Activated CD4-positive, alpha-beta T cell treated with anti-CD3 and anti-CD28 coated beads, Interleukin-2, amount 50 U/mL, for 16 hours (primary cell): Measurements from ENCODE around the gene IFITM5.
"Not testable (repeated sequence)": the region's sequence is repeated elsewhere in the genome, so short reads cannot be mapped to it uniquely, and the experiment has no call there.

ENCODE experiments used
- DNase-seq: peaks from one replicate; pipeline ENCODE4 v3.0.0-alpha.2; 2020

Gene IFITM5

GRCh38 chr11:311013-311748 lies 11.9 kb upstream of the IFITM5 start:
- not testable (repeated sequence) for DNase-seq

GRCh38 chr11:309979-310572 lies 10.8 kb upstream of the IFITM5 start:
- DNase-seq: not testable (repeated sequence)

GRCh38 chr11:308740-309665 lies 9.7 kb upstream of the IFITM5 start:
- DNase-seq: not testable (repeated sequence)

GRCh38 chr11:307766-308708 lies 8.7 kb upstream of the IFITM5 start, which contains the start of gene IFITM2:
IFITM2 (plus strand) TSS chr11:307816; CDS start chr11:308193, 377 bp downstream.
- DNase-seq: peak; percentile 59

GRCh38 chr11:306645-307371 lies 7.5 kb upstream of the IFITM5 start:
- DNase-seq: no peak

- no peak for DNase-seq
Observed at GRCh38 chr11:305844-306211, 6.5 kb upstream of the IFITM5 start.

GRCh38 chr11:304915-305843 lies 5.9 kb upstream of the IFITM5 start:
- peak; percentile 65 for DNase-seq

- no peak for DNase-seq
Observed at GRCh38 chr11:304061-304506, 4.8 kb upstream of the IFITM5 start.

GRCh38 chr11:303363-303762 lies 4.0 kb upstream of the IFITM5 start:
- DNase-seq: no peak

GRCh38 chr11:299951-300735 lies 817 bp upstream of the IFITM5 start:
- no peak for DNase-seq

GRCh38 chr11:298406-299065 lies 790 bp downstream of the IFITM5 start:
- DNase-seq: no peak

GRCh38 chr11:297586-298405 lies 1.5 kb downstream of the IFITM5 start:
- no peak for DNase-seq

- no peak for DNase-seq
Observed at GRCh38 chr11:297051-297585, 2.2 kb downstream of the IFITM5 start.

- DNase-seq: no peak
Observed at GRCh38 chr11:296171-297050, 2.9 kb downstream of the IFITM5 start.

- no peak for DNase-seq
Observed at GRCh38 chr11:295351-296170, 3.8 kb downstream of the IFITM5 start.

GRCh38 chr11:294780-295179 lies 4.5 kb downstream of the IFITM5 start:
- DNase-seq: no peak
